Body of pancreas (tissue), 4 donors: Measurements from ENCODE around the gene KATNB1.

Source experiments
- CTCF ChIP-seq, 7 experiments: fragments of 450-650 bp in 4 of 7; fragments of 200-600 bp in 3 of 7; sonication (generic) in 3 of 7; IDR thresholded peaks; one replicate each; pipeline ENCODE4 v1.5.1; 2016 to 2019; ENCODE audit warnings: antibody characterized with exemption in 7 of 7
- POLR2A ChIP-seq, 3 donors: fragments of 450-650 bp; IDR thresholded peaks; one replicate each; pipeline ENCODE4 v1.6.1; 2016; ENCODE audit warnings: antibody characterized with exemption in 3 of 3, mild to moderate bottlenecking in 2 of 3

- no peak for TF ChIP-seq CTCF (IDR thresholded peaks at IDR 0.05)
- TF ChIP-seq POLR2A (IDR thresholded peaks at IDR 0.05) = no peak
Observed at GRCh38 chr16:57758331-57759117, 23.0 kb downstream of the KATNB1 start.
